ENCODE data around the gene NRSN2. TPM values are rescaled to one million over a fixed set of nuclear protein-coding genes. Genes with fewer than 3 reads are reported as not detected.
"Not testable (repeated sequence)": the region's sequence is repeated elsewhere in the genome, so short reads cannot be mapped to it uniquely, and the experiment has no call there.

The NRSN2 gene
- total and polyA plus RNA-seq, 5 donors from 2014 or later: 0.52 to 1.5 (median 1.3) TPM; not detected in 1

- Histone ChIP-seq H3K9me3 (ENCODE audit: control insufficient read depth in 2 of 2, low read length in 2 of 2) (no peaks in the 10 kb centered on the region), H3K4me1 (ENCODE audit: control insufficient read depth, insufficient read depth, low read length, poor library complexity, severe bottlenecking) (peaks cover 16% of the 10 kb centered on the region), H3K27ac (ENCODE audit: insufficient read depth, low read length, poor library complexity, severe bottlenecking) (no peak overlapping the region), H3K27me3 (ENCODE audit: control insufficient read depth, insufficient read depth, low read length) (no peaks in the 10 kb centered on the region), H3K36me3 (ENCODE audit: control insufficient read depth, insufficient read depth, low read length) (no peaks in the 10 kb centered on the region), H3K4me3 (ENCODE audit: low read depth, low read length) (no peak overlapping the region)
- DNase-seq (no peak), ATAC-seq (ENCODE audit: low read depth in 2 of 2) (no peak)
- Mint-ChIP-seq H3K36me3 (peaks cover 4% of the 10 kb centered on the region), H3K4me3 (no peak overlapping the region), H3K4me1 (peaks cover 10 to 42% (median 25%) of the 10 kb centered on the region in 4 donors), H3K9me3 (peaks cover 0 to 1% (median 0%) of the 10 kb centered on the region in 7 donors), H3K27me3 (no peaks in the 10 kb centered on the region), H3K27ac (peak overlapping the region in 2 of 3 donors; percentile 17 to 62)
Measured at GRCh38 chr20:368915-369314, 22.0 kb downstream of the NRSN2 start.

DNA sequence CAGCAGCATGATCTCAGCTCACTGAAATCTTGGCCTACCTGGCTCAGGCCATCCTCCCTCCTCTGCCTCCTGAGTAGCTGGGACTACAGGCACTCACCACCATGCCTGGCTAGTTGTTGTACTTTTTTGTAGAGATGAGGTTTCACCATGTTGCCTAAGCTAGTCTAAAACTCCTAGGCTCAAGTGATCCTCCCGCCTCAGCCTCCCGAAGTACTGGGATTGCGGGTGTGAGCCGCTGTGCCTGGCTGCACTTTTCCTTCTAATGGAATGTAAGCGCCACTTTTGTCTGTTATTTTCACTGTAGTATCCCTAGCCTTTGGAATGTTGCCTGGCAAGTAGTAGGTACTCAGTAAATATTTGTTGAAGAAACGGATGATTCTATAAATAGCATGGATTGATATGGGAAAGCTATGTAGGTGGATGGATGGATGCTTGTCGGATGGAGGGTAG, 23.3 kb downstream of the NRSN2 start:
- H3K4me3 Mint-ChIP-seq: peak overlapping the region in 1 of 4 donors; percentile 85
- H3K36me3 ChIP-seq (ENCODE audit: control insufficient read depth, insufficient read depth, low read length): no peaks in the 10 kb centered on the region
- peaks cover 10 to 33% (median 21%) of the 10 kb centered on the region in 4 donors for H3K4me1 Mint-ChIP-seq
- no peak overlapping the region for H3K4me3 ChIP-seq (ENCODE audit: low read depth, low read length)
- peaks cover 4% of the 10 kb centered on the region for H3K36me3 Mint-ChIP-seq
- H3K4me1 ChIP-seq (ENCODE audit: control insufficient read depth, insufficient read depth, low read length, poor library complexity, severe bottlenecking): peaks cover 14% of the 10 kb centered on the region
- peak overlapping the region in 1 of 3 donors; percentile 20 for H3K27ac Mint-ChIP-seq
- no peaks in the 10 kb centered on the region for H3K27me3 Mint-ChIP-seq
- H3K27me3 ChIP-seq (ENCODE audit: control insufficient read depth, insufficient read depth, low read length): no peaks in the 10 kb centered on the region
- DNase-seq: no peak
- no peaks in the 10 kb centered on the region for H3K9me3 ChIP-seq (ENCODE audit: control insufficient read depth in 2 of 2, low read length in 2 of 2)
- no peak for ATAC-seq (ENCODE audit: low read depth in 2 of 2)
- H3K9me3 Mint-ChIP-seq: peaks cover 0 to 1% (median 0%) of the 10 kb centered on the region in 7 donors
- no peak overlapping the region for H3K27ac ChIP-seq (ENCODE audit: insufficient read depth, low read length, poor library complexity, severe bottlenecking)

- DNase-seq: no peak
- H3K4me3 Mint-ChIP-seq: no peak overlapping the region
- peaks cover 7 to 23% (median 14%) of the 10 kb centered on the region in 4 donors for H3K4me1 Mint-ChIP-seq
- Histone ChIP-seq H3K27ac (ENCODE audit: insufficient read depth, low read length, poor library complexity, severe bottlenecking) (no peak overlapping the region), H3K9me3 (ENCODE audit: control insufficient read depth in 2 of 2, low read length in 2 of 2) (no peaks in the 10 kb centered on the region), H3K4me1 (ENCODE audit: control insufficient read depth, insufficient read depth, low read length, poor library complexity, severe bottlenecking) (peaks cover 4% of the 10 kb centered on the region), H3K27me3 (ENCODE audit: control insufficient read depth, insufficient read depth, low read length) (no peaks in the 10 kb centered on the region), H3K4me3 (ENCODE audit: low read depth, low read length) (no peak overlapping the region), H3K36me3 (ENCODE audit: control insufficient read depth, insufficient read depth, low read length) (no peaks in the 10 kb centered on the region)
- no peaks in the 10 kb centered on the region for H3K27me3 Mint-ChIP-seq
- H3K27ac Mint-ChIP-seq: no peak overlapping the region
- ATAC-seq (ENCODE audit: low read depth in 2 of 2): no peak
- H3K36me3 Mint-ChIP-seq: peaks cover 4% of the 10 kb centered on the region
- H3K9me3 Mint-ChIP-seq: peaks cover 0 to 1% (median 0%) of the 10 kb centered on the region in 7 donors
Measured at GRCh38 chr20:370977-371754, 24.3 kb downstream of the NRSN2 start.

- peaks cover 4% of the 10 kb centered on the region for H3K36me3 Mint-ChIP-seq
- DNase-seq (no peak), ATAC-seq (ENCODE audit: low read depth in 2 of 2) (no peak)
- H3K9me3 ChIP-seq (ENCODE audit: control insufficient read depth in 2 of 2, low read length in 2 of 2): no peaks in the 10 kb centered on the region
- H3K4me3 Mint-ChIP-seq: no peak overlapping the region
- peak overlapping the region in 1 of 3 donors; percentile 43 for H3K27ac Mint-ChIP-seq
- no peaks in the 10 kb centered on the region for H3K36me3 ChIP-seq (ENCODE audit: control insufficient read depth, insufficient read depth, low read length)
- no peak overlapping the region for H3K4me3 ChIP-seq (ENCODE audit: low read depth, low read length)
- no peaks in the 10 kb centered on the region for H3K4me1 ChIP-seq (ENCODE audit: control insufficient read depth, insufficient read depth, low read length, poor library complexity, severe bottlenecking)
- peaks cover 4 to 19% (median 10%) of the 10 kb centered on the region in 4 donors for H3K4me1 Mint-ChIP-seq
- no peaks in the 10 kb centered on the region for H3K27me3 Mint-ChIP-seq
- H3K9me3 Mint-ChIP-seq: peaks cover 0 to 1% (median 0%) of the 10 kb centered on the region in 7 donors
- H3K27me3 ChIP-seq (ENCODE audit: control insufficient read depth, insufficient read depth, low read length): no peaks in the 10 kb centered on the region
- no peak overlapping the region for H3K27ac ChIP-seq (ENCODE audit: insufficient read depth, low read length, poor library complexity, severe bottlenecking)
Measured at GRCh38 chr20:371755-372542, 25.0 kb downstream of the NRSN2 start.

DNA sequence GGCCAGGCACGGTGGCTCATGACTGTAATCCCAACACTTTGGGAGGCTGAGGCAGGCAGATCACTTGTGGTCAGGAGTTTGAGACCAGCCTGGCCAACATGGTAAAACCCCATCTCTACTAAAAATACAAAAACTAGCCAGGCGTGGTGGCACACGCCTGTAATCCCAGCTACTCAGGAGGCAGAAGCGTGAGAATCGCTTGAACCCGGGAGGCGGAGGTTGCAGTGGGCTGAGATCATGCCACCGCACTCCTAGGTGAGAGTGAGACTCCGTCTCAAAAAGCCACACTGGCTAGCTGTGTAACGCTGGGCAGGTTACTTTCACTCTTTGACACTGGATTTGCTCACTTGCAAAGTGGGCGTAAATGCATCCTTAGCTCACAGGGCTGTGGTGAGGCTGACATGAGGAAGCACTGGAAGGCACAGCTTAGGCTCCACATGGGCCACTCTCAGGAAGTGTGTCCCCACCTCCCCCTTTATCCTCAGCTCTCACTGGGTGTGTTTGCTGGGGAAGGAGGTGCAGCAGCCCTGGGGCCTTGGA, 25.7 kb downstream of the NRSN2 start:
- ATAC-seq (ENCODE audit: low read depth in 2 of 2) (peak in 1 of 2 donors; percentile 25), DNase-seq (peak in 1 of 3 donors; percentile 25)
- H3K36me3 Mint-ChIP-seq; H3K27ac ChIP-seq (ENCODE audit: insufficient read depth, low read length, poor library complexity, severe bottlenecking); H3K27me3 Mint-ChIP-seq; H3K36me3 ChIP-seq (ENCODE audit: control insufficient read depth, insufficient read depth, low read length); H3K27ac Mint-ChIP-seq; H3K4me1 ChIP-seq (ENCODE audit: control insufficient read depth, insufficient read depth, low read length, poor library complexity, severe bottlenecking); H3K4me3 ChIP-seq (ENCODE audit: low read depth, low read length); H3K9me3 Mint-ChIP-seq; H3K9me3 ChIP-seq (ENCODE audit: control insufficient read depth in 2 of 2, low read length in 2 of 2); H3K4me3 Mint-ChIP-seq; H3K27me3 ChIP-seq (ENCODE audit: control insufficient read depth, insufficient read depth, low read length): not testable (repeated sequence)
- H3K4me1 Mint-ChIP-seq: peaks cover 4 to 15% (median 9%) of the 10 kb centered on the region in 4 donors

- peaks cover 4% of the 10 kb centered on the region for H3K36me3 Mint-ChIP-seq
- H3K27ac ChIP-seq (ENCODE audit: insufficient read depth, low read length, poor library complexity, severe bottlenecking): no peak overlapping the region
- H3K9me3 ChIP-seq (ENCODE audit: control insufficient read depth in 2 of 2, low read length in 2 of 2): no peaks in the 10 kb centered on the region
- ATAC-seq (ENCODE audit: low read depth in 2 of 2) (peak in 1 of 2 donors; percentile 36), DNase-seq (no peak)
- no peaks in the 10 kb centered on the region for H3K27me3 ChIP-seq (ENCODE audit: control insufficient read depth, insufficient read depth, low read length)
- no peaks in the 10 kb centered on the region for H3K36me3 ChIP-seq (ENCODE audit: control insufficient read depth, insufficient read depth, low read length)
- no peak overlapping the region for H3K27ac Mint-ChIP-seq
- H3K27me3 Mint-ChIP-seq: peaks cover 5% of the 10 kb centered on the region
- H3K4me3 Mint-ChIP-seq: no peak overlapping the region
- no peaks in the 10 kb centered on the region for H3K9me3 Mint-ChIP-seq
- no peak overlapping the region for H3K4me3 ChIP-seq (ENCODE audit: low read depth, low read length)
- no peaks in the 10 kb centered on the region for H3K4me1 ChIP-seq (ENCODE audit: control insufficient read depth, insufficient read depth, low read length, poor library complexity, severe bottlenecking)
- H3K4me1 Mint-ChIP-seq: peaks cover 4 to 15% (median 7%) of the 10 kb centered on the region in 4 donors
Measured at GRCh38 chr20:373171-373890, 26.4 kb downstream of the NRSN2 start.

GRCh38 chr20:375265-375889, 28.5 kb downstream of the NRSN2 start:
- Histone ChIP-seq H3K9me3 (ENCODE audit: control insufficient read depth in 2 of 2, low read length in 2 of 2) (no peaks in the 10 kb centered on the region), H3K27ac (ENCODE audit: insufficient read depth, low read length, poor library complexity, severe bottlenecking) (no peak overlapping the region), H3K4me1 (ENCODE audit: control insufficient read depth, insufficient read depth, low read length, poor library complexity, severe bottlenecking) (no peaks in the 10 kb centered on the region), H3K36me3 (ENCODE audit: control insufficient read depth, insufficient read depth, low read length) (no peaks in the 10 kb centered on the region), H3K27me3 (ENCODE audit: control insufficient read depth, insufficient read depth, low read length) (no peaks in the 10 kb centered on the region), H3K4me3 (ENCODE audit: low read depth, low read length) (no peak overlapping the region)
- Mint-ChIP-seq H3K4me1 (peaks cover 4 to 5% (median 5%) of the 10 kb centered on the region in 4 donors), H3K27ac (peak overlapping the region in 1 of 3 donors; percentile 62), H3K4me3 (no peak overlapping the region), H3K9me3 (no peaks in the 10 kb centered on the region), H3K36me3 (no peaks in the 10 kb centered on the region), H3K27me3 (peaks cover 5% of the 10 kb centered on the region)
- ATAC-seq (ENCODE audit: low read depth in 2 of 2) (no peak), DNase-seq (no peak)

Measured in CD4-positive, CD25-positive, alpha-beta regulatory T cell (primary cell).